Measurements from ENCODE around the gene CARHSP1. TPM values are rescaled to one million over a fixed set of nuclear protein-coding genes. Genes with fewer than 3 reads are reported as not detected.

CARHSP1 gene
- total and polyA plus RNA-seq, 2 of the 4 experiments (the other 2 are of a cell fraction) = 121 to 138 TPM

GRCh38 chr16:8914098-8914497 lies 45.3 kb upstream of the CARHSP1 start:
- H3K14ac ChIP-seq (replicated peaks; ENCODE audit: low read depth, low read length) = no peak overlapping the region
- dilution Hi-C loops (cut with HindIII; ENCODE audit: low sequenced_read_pairs, unreplicated experiment) = no loop called here
- H2BK5ac ChIP-seq (ENCODE audit: low read depth, low read length, poor library complexity, severe bottlenecking) = no peak overlapping the region
- H3K27ac ChIP-seq (ENCODE audit: insufficient read depth, low read length) = no peak overlapping the region
- no peak overlapping the region for H4K5ac ChIP-seq (ENCODE audit: low read depth, low read length)
- H3K4me3 ChIP-seq (ENCODE audit: insufficient read depth, low read depth, low read length) = no peak overlapping the region
- ChIA-PET POLR2A (ENCODE audit: unreplicated experiment) (no interaction called here), CTCF (no interaction called here)
- in situ Hi-C loops (cut with MboI; ENCODE audit: low sequenced_read_pairs) = no loop called here
- H3K36me3 ChIP-seq (ENCODE audit: control insufficient read depth, insufficient read depth, low read length) = peaks cover 48% of the 10 kb centered on the region
- H2BK120ac ChIP-seq (ENCODE audit: low read depth, low read length) = no peak overlapping the region
- no peak overlapping the region for H4K8ac ChIP-seq (ENCODE audit: low read depth in 2 of 2, low read length in 2 of 2)
- H2AK5ac ChIP-seq (ENCODE audit: low read depth, low read length) = no peak overlapping the region
- no peak overlapping the region for H3K4ac ChIP-seq (ENCODE audit: low read depth, low read length)
- no TSS peak for BruUV-seq (replicated peaks)
- no peak overlapping the region for H2AFZ ChIP-seq (replicated peaks; ENCODE audit: low read length, poor library complexity)
- H3K18ac ChIP-seq (ENCODE audit: low read depth, low read length) = no peak overlapping the region
- DNase-seq = no peak
- H3K9ac ChIP-seq (ENCODE audit: low read depth, low read length) = no peak overlapping the region
- no peak for TF ChIP-seq POLR2A (IDR thresholded peaks at IDR 0.05; ENCODE audit: low read depth, low read length)
- TF ChIP-seq RAD21 (IDR thresholded peaks at IDR 0.05; ENCODE audit: low read length) = no peak
- no peak for TF ChIP-seq FOS (IDR thresholded peaks at IDR 0.05; ENCODE audit: low read depth, low read length)
- TF ChIP-seq CHD1 (IDR thresholded peaks at IDR 0.05; ENCODE audit: low read depth, low read length) = no peak
- no peak overlapping the region for H2BK15ac ChIP-seq (ENCODE audit: low read depth, low read length)
- peaks cover 45 to 49% of the 10 kb centered on the region in 2 experiments; a peak in 3 of 4 replicates for H3K79me1 ChIP-seq (ENCODE audit: low read depth in 1 of 2, low read length in 2 of 2)
- no peak for ATAC-seq (ENCODE audit: low read depth)
- H3K4me1 ChIP-seq (ENCODE audit: control insufficient read depth, insufficient read depth, low read length) = no peaks in the 10 kb centered on the region
- H4K20me1 ChIP-seq (ENCODE audit: insufficient read depth, low read length) = peaks cover 20% of the 10 kb centered on the region
- no peak overlapping the region for H3K23ac ChIP-seq (ENCODE audit: low read depth, low read length)
- peaks cover 7% of the 10 kb centered on the region; the same call in 1 of the 2 replicates for H3K9me1 ChIP-seq (ENCODE audit: insufficient read depth, low read length)
- H3K9me3 ChIP-seq (ENCODE audit: control insufficient read depth, insufficient read depth, low read length) = no peaks in the 10 kb centered on the region
- H3K27me3 ChIP-seq (ENCODE audit: control insufficient read depth, insufficient read depth, low read length) = no peaks in the 10 kb centered on the region
- intact Hi-C loops (cut with micrococcal nuclease) = loop anchor here (5.0 kb wide), 1 partner anchor 33 kb away; no protein-coding TSS in a partner anchor
- no peak overlapping the region for H3K4me2 ChIP-seq (ENCODE audit: low read depth, low read length)
- no peak overlapping the region for H4K91ac ChIP-seq (ENCODE audit: insufficient read depth, low read depth, low read length)
- no CpG with 5 or more reads among the region's 3 CpGs for WGBS, 2 experiments (ENCODE audit: extremely low coverage in 2 of 2, insufficient read length in 1 of 2)
- no peak overlapping the region for H2AK9ac ChIP-seq (replicated peaks; ENCODE audit: low read depth, low read length, poor library complexity)
- H3K56ac ChIP-seq (ENCODE audit: extremely low read depth, insufficient read depth, low read length) = no peak overlapping the region
- no peak overlapping the region for H2BK20ac ChIP-seq (ENCODE audit: low read depth, low read length)
